GM21619 (cell line): ENCODE results near the gene KRTAP10-8.
"Not testable (repeated sequence)": the region's sequence is repeated elsewhere in the genome, so short reads cannot be mapped to it uniquely, and the experiment has no call there.

Experiments
- ATAC-seq: cut with Tn5 transposase; IDR thresholded peaks from one replicate; pipeline ENCODE4 v1.9.1; 2021; ENCODE audit not compliant: unreplicated experiment

Gene KRTAP10-8

GRCh38 chr21:44598061-44598460, 13.8 kb upstream of the KRTAP10-8 start:
- no peak for ATAC-seq

GRCh38 chr21:44599264-44600029, 12.4 kb upstream of the KRTAP10-8 start:
- ATAC-seq: no peak

GRCh38 chr21:44600118-44600978, 11.5 kb upstream of the KRTAP10-8 start, which contains the start of gene KRTAP10-7:
Gene KRTAP10-7, plus strand, starts transcription at chr21:44600597. Its CDS starts 25 bp downstream, at chr21:44600622.
- ATAC-seq: not testable (repeated sequence)

GRCh38 chr21:44601091-44601490, 10.8 kb upstream of the KRTAP10-8 start:
- not testable (repeated sequence) for ATAC-seq

GRCh38 chr21:44601596-44602462, 10.1 kb upstream of the KRTAP10-8 start:
- no peak for ATAC-seq

GRCh38 chr21:44602463-44602850, 9.4 kb upstream of the KRTAP10-8 start:
- ATAC-seq: no peak

GRCh38 chr21:44603109-44603875, 8.6 kb upstream of the KRTAP10-8 start:
- no peak for ATAC-seq

- no peak for ATAC-seq
Observed at GRCh38 chr21:44603911-44604310, 8.0 kb upstream of the KRTAP10-8 start.

GRCh38 chr21:44606495-44606894, 5.4 kb upstream of the KRTAP10-8 start:
- ATAC-seq: no peak

GRCh38 chr21:44609193-44609592, 2.7 kb upstream of the KRTAP10-8 start:
- no peak for ATAC-seq

GRCh38 chr21:44610157-44610843, 1.6 kb upstream of the KRTAP10-8 start:
- ATAC-seq: not testable (repeated sequence)

- ATAC-seq: no peak
Observed at GRCh38 chr21:44611551-44611950, 328 bp upstream of the KRTAP10-8 start.

- ATAC-seq: no peak
Observed at GRCh38 chr21:44612669-44613229, 870 bp downstream of the KRTAP10-8 start.

GRCh38 chr21:44613386-44614155, 1.7 kb downstream of the KRTAP10-8 start:
- no peak for ATAC-seq

GRCh38 chr21:44614161-44614631, 2.3 kb downstream of the KRTAP10-8 start:
- ATAC-seq: no peak

- no peak for ATAC-seq
Observed at GRCh38 chr21:44614961-44615391, 3.1 kb downstream of the KRTAP10-8 start.

GRCh38 chr21:44615466-44615865, 3.6 kb downstream of the KRTAP10-8 start:
- no peak for ATAC-seq

- ATAC-seq: no peak
Observed at GRCh38 chr21:44615911-44616590, 4.2 kb downstream of the KRTAP10-8 start.
